Fibroblast of pulmonary artery (primary cell): ENCODE data around the gene KLHL6.

Experiments
- DNase-seq: peaks from one replicate; pipeline ENCODE4 v3.0.0-alpha.2; 2010; ENCODE audit warnings: low read depth
- H3K4me3 ChIP-seq: replicated peaks from 2 replicates; pipeline ENCODE4 v1.5.1; 2011; ENCODE audit warnings: low read depth, mild to moderate bottlenecking, control low read depth, low read length, moderate library complexity
- CTCF ChIP-seq: IDR thresholded peaks from 2 replicates; pipeline ENCODE4 v1.5.1; 2011; ENCODE audit warnings: mild to moderate bottlenecking, control low read depth, low read length, inconsistent platforms; ENCODE audit errors: missing control alignments

KLHL6 gene

GRCh38 chr3:183555541-183556081, at the start of gene KLHL6:
KLHL6 (minus strand) TSS chr3:183555706; CDS start chr3:183555653, 53 bp downstream.
- TF ChIP-seq CTCF = no peak
- no peak within 1 kb of the TSS for H3K4me3 ChIP-seq

GRCh38 chr3:183597959-183598358, 42.5 kb upstream of the KLHL6 start:
- no peak for DNase-seq
- H3K4me3 ChIP-seq = no peak overlapping the region
- no peak for TF ChIP-seq CTCF

More at GRCh38 chr3:183555541-183556081, at the start of gene KLHL6:
- DNase-seq = peak; percentile 21

- TF ChIP-seq CTCF = no peak
- no peak for DNase-seq
- no peak overlapping the region for H3K4me3 ChIP-seq
Measured at GRCh38 chr3:183594636-183595035, 39.1 kb upstream of the KLHL6 start.

GRCh38 chr3:183592821-183593220, 37.3 kb upstream of the KLHL6 start:
- DNase-seq = no peak
- TF ChIP-seq CTCF = no peak
- no peak overlapping the region for H3K4me3 ChIP-seq

- DNase-seq = peak; percentile 15
- no peak overlapping the region for H3K4me3 ChIP-seq
- peak; percentile 30 for TF ChIP-seq CTCF
Measured at GRCh38 chr3:183591881-183592521, 36.5 kb upstream of the KLHL6 start.

- TF ChIP-seq CTCF = no peak
- DNase-seq = no peak
- H3K4me3 ChIP-seq = no peak overlapping the region
Measured at GRCh38 chr3:183590442-183590841, 34.9 kb upstream of the KLHL6 start.

- DNase-seq = peak; percentile 19
- no peak for TF ChIP-seq CTCF
- no peak overlapping the region for H3K4me3 ChIP-seq
Measured at GRCh38 chr3:183587336-183587735, 31.8 kb upstream of the KLHL6 start.
